ENCODE data around the gene TMC1. TPM values are rescaled to one million over a fixed set of nuclear protein-coding genes. Genes with fewer than 3 reads are reported as not detected.

TMC1 gene
- total RNA-seq, 4 donors from 2014 or later = 0.32 TPM; not detected in 3

GRCh38 chr9:72542917-72543316 is 21.5 kb downstream of the TMC1 start:
- WGBS, 2 donors (ENCODE audit: low coverage in 1 of 2) = 96 to 100% methylated on average over 1 of the region's 1 CpG
- no peaks in the 10 kb centered on the region for H3K27me3 ChIP-seq
- no peak overlapping the region for H3K4me3 ChIP-seq
- intact Hi-C loops (cut with DNase I; ENCODE audit: low total_unique reads) (loop anchor here (5.0 kb wide), 1 partner anchor 49 kb away; no protein-coding TSS in a partner anchor), in situ Hi-C loops (cut with MboI; ENCODE audit: low pct_ligation_motif_present in 1 of 4, low pct_unique_long_range_greater_than_20kb in 1 of 4, low sequenced_read_pairs in 3 of 4) (no loop called here)
- no peaks in the 10 kb centered on the region for H3K9me3 ChIP-seq
- no peaks in the 10 kb centered on the region for H3K36me3 ChIP-seq
- H3K27ac ChIP-seq = no peak overlapping the region
- no peak for DNase-seq
- TF ChIP-seq CTCF (IDR thresholded peaks at IDR 0.05) (no peak), POLR2A (IDR thresholded peaks at IDR 0.05) (no peak), POLR2AphosphoS5 (IDR thresholded peaks at IDR 0.05) (no peak), EP300 (IDR thresholded peaks at IDR 0.05; ENCODE audit: low read depth) (no peak)
- peaks cover 0 to 5% (median 0%) of the 10 kb centered on the region in 4 donors for H3K4me1 ChIP-seq

- 79 to 83% methylated on average over 1 to 2 of the region's 2 CpGs for WGBS, 2 donors (ENCODE audit: low coverage in 1 of 2)
Measured at GRCh38 chr9:72551306-72551705, 29.9 kb downstream of the TMC1 start.

GRCh38 chr9:72552356-72552755 is 30.9 kb downstream of the TMC1 start:
- intact Hi-C loops (cut with DNase I; ENCODE audit: low total_unique reads) = no loop called here

More at GRCh38 chr9:72551306-72551705, 29.9 kb downstream of the TMC1 start:
- intact Hi-C loops (cut with DNase I; ENCODE audit: low total_unique reads) = no loop called here
- Histone ChIP-seq H3K4me1 (peaks cover 10 to 16% (median 12%) of the 10 kb centered on the region in 4 donors), H3K27ac (no peak overlapping the region), H3K36me3 (no peaks in the 10 kb centered on the region), H3K4me3 (no peak overlapping the region), H3K9me3 (no peaks in the 10 kb centered on the region), H3K27me3 (no peaks in the 10 kb centered on the region)
- in situ Hi-C loops (cut with MboI; ENCODE audit: low pct_ligation_motif_present in 1 of 4, low pct_unique_long_range_greater_than_20kb in 1 of 4, low sequenced_read_pairs in 3 of 4) = loop anchor here in 1 of 4 donors (25.0 kb wide), 1 partner anchor 89 kb away; no protein-coding TSS in a partner anchor
- TF ChIP-seq CTCF (IDR thresholded peaks at IDR 0.05) (no peak), EP300 (IDR thresholded peaks at IDR 0.05; ENCODE audit: low read depth) (no peak), POLR2A (IDR thresholded peaks at IDR 0.05) (no peak), POLR2AphosphoS5 (IDR thresholded peaks at IDR 0.05) (no peak)
- no peak for DNase-seq

GRCh38 chr9:72554221-72554641 is 32.8 kb downstream of the TMC1 start:
- H3K4me1 ChIP-seq = peaks cover 10 to 16% (median 12%) of the 10 kb centered on the region in 4 donors

More at GRCh38 chr9:72552356-72552755, 30.9 kb downstream of the TMC1 start:
- Histone ChIP-seq H3K36me3 (no peaks in the 10 kb centered on the region), H3K4me3 (no peak overlapping the region), H3K9me3 (no peaks in the 10 kb centered on the region), H3K27ac (no peak overlapping the region), H3K4me1 (peaks cover 10 to 16% (median 12%) of the 10 kb centered on the region in 4 donors), H3K27me3 (no peaks in the 10 kb centered on the region)
- TF ChIP-seq POLR2AphosphoS5 (IDR thresholded peaks at IDR 0.05) (no peak), CTCF (IDR thresholded peaks at IDR 0.05) (no peak), POLR2A (IDR thresholded peaks at IDR 0.05) (no peak), EP300 (IDR thresholded peaks at IDR 0.05; ENCODE audit: low read depth) (no peak)
- 48% methylated on average over 1 of the region's 1 CpG; no CpG with 5 or more reads in 1 of the 2 donors for WGBS, 2 donors (ENCODE audit: low coverage in 1 of 2)
- in situ Hi-C loops (cut with MboI; ENCODE audit: low pct_ligation_motif_present in 1 of 4, low pct_unique_long_range_greater_than_20kb in 1 of 4, low sequenced_read_pairs in 3 of 4) = loop anchor here in 1 of 4 donors (25.0 kb wide), 1 partner anchor 90 kb away; no protein-coding TSS in a partner anchor
- no peak for DNase-seq

More at GRCh38 chr9:72554221-72554641, 32.8 kb downstream of the TMC1 start:
- Histone ChIP-seq H3K4me3 (no peak overlapping the region), H3K9me3 (no peaks in the 10 kb centered on the region), H3K36me3 (no peaks in the 10 kb centered on the region), H3K27ac (peak overlapping the region in 3 of 4 donors; percentile 35 to 45 (median 44)), H3K27me3 (no peaks in the 10 kb centered on the region)
- WGBS, 2 donors (ENCODE audit: low coverage in 1 of 2) = 19 to 24% methylated on average over 3 of the region's 3 CpGs
- DNase-seq = no peak
- in situ Hi-C loops (cut with MboI; ENCODE audit: low pct_ligation_motif_present in 1 of 4, low pct_unique_long_range_greater_than_20kb in 1 of 4, low sequenced_read_pairs in 3 of 4) = loop anchor here in 1 of 4 donors (25.0 kb wide), 1 partner anchor 92 kb away; no protein-coding TSS in a partner anchor
- TF ChIP-seq POLR2A (IDR thresholded peaks at IDR 0.05) (no peak), POLR2AphosphoS5 (IDR thresholded peaks at IDR 0.05) (no peak), CTCF (IDR thresholded peaks at IDR 0.05) (no peak), EP300 (IDR thresholded peaks at IDR 0.05; ENCODE audit: low read depth) (no peak)
- intact Hi-C loops (cut with DNase I; ENCODE audit: low total_unique reads) = no loop called here

All from transverse colon (tissue), 4 donors.